GM20000 (cell line): ENCODE data around the gene ANKHD1.
A peak's percentile ranks its signal among the peaks of the same experiment; 100 is the strongest.

ENCODE experiments used
- DNase-seq: peaks from one replicate; pipeline ENCODE4 v3.0.0; 2012; ENCODE audit warnings: low spot score
- CTCF ChIP-seq: IDR thresholded peaks from 2 replicates; pipeline ENCODE4 v1.5.1; 2012; ENCODE audit warnings: mild to moderate bottlenecking, control low read depth; ENCODE audit errors: extremely low read depth, missing control alignments

Gene ANKHD1, protein sequence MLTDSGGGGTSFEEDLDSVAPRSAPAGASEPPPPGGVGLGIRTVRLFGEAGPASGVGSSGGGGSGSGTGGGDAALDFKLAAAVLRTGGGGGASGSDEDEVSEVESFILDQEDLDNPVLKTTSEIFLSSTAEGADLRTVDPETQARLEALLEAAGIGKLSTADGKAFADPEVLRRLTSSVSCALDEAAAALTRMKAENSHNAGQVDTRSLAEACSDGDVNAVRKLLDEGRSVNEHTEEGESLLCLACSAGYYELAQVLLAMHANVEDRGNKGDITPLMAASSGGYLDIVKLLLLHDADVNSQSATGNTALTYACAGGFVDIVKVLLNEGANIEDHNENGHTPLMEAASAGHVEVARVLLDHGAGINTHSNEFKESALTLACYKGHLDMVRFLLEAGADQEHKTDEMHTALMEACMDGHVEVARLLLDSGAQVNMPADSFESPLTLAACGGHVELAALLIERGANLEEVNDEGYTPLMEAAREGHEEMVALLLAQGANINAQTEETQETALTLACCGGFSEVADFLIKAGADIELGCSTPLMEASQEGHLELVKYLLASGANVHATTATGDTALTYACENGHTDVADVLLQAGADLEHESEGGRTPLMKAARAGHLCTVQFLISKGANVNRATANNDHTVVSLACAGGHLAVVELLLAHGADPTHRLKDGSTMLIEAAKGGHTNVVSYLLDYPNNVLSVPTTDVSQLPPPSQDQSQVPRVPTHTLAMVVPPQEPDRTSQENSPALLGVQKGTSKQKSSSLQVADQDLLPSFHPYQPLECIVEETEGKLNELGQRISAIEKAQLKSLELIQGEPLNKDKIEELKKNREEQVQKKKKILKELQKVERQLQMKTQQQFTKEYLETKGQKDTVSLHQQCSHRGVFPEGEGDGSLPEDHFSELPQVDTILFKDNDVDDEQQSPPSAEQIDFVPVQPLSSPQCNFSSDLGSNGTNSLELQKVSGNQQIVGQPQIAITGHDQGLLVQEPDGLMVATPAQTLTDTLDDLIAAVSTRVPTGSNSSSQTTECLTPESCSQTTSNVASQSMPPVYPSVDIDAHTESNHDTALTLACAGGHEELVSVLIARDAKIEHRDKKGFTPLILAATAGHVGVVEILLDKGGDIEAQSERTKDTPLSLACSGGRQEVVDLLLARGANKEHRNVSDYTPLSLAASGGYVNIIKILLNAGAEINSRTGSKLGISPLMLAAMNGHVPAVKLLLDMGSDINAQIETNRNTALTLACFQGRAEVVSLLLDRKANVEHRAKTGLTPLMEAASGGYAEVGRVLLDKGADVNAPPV (N-terminal part only)

DNA sequence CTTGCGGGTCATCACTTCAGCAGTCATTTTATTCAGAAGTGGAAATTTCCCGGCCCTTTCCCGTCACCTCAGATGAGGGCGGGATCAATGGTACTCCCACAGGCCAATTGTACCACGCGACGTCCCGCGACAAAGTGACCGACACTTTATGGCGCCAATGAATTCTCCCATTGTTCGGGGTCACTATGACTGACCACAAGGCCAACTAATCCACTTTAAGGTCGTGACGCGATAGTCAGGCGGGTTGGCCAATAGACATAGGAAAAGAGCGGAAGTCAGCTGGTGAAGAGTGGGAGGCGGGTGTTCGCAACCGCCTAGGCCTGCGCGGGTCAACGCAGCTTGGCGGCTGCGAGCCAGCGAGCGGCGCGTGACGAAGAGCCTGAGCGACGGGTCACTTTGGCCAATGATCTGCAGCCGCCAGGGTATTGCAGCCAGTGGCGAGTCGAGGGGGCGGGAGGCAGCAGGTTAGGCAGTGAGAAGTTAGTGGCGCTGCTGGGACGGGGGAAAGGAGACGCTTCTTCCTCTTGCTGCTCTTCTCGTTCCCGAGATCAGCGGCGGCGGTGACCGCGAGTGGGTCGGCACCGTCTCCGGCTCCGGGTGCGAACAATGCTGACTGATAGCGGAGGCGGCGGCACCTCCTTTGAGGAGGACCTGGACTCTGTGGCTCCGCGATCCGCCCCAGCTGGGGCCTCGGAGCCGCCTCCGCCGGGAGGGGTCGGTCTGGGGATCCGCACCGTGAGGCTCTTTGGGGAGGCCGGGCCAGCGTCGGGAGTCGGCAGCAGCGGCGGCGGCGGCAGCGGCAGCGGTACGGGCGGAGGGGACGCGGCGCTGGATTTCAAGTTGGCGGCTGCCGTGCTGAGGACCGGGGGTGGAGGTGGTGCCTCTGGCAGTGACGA, at the start of gene ANKHD1:
TSS of gene ANKHD1 (plus strand) at position 472 of the 896 bp plus-strand sequence. CDS start at position 607, 135 bp downstream.
- TF ChIP-seq CTCF, result no peak
- peak; percentile 95 for DNase-seq

- DNase-seq, result no peak
- no peak for TF ChIP-seq CTCF
Measured at GRCh38 chr5:140355546-140355945, 46.1 kb upstream of the ANKHD1 start.

DNA sequence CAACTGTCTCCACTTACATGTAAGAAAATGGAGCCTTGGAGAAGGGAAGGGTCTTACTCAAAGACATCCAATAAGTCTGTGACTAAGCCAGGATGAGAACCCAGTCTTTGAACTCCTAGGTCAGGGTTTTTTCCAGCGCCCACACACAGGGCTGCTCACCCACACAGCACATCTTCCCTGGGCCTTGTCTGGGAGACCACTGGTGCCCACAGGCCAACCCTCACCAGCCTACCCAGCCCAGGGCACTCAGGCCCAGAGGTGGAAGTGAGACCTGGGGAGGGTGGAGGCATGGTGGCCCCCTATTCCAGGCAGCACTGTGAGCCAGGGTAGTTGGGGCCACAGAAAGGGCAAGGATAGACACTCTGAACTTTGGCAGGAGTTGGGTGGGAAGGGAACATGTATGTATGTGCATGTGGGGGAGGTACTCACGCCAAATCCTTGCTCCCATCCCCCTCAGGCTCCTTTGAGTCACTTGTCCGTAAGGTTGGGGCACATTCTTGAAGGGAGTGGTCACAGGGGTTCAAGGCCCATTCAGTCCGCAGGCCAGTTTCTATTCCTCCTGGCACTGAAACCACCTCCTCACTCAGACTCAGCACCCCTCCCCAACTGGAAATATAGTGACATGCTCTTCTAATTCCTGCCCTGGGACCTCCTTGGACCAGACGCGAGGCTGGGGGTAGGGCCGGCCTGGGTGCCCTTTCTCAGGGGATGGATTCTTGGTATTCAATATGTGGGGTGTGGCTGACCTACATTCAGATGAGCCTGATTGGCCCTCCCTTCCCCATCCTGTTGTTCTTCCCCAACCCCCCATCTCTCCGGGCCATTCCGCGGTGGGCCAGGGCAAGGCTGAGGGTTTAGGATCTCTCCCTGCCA, 44.5 kb upstream of the ANKHD1 start:
- no peak for DNase-seq

GRCh38 chr5:140357726-140358093, 43.9 kb upstream of the ANKHD1 start:
- peak; percentile 86 for DNase-seq

More for the DNA sequence above, 44.5 kb upstream of the ANKHD1 start:
- TF ChIP-seq CTCF, result no peak

GRCh38 chr5:140358738-140359310, 42.8 kb upstream of the ANKHD1 start:
- TF ChIP-seq CTCF, result no peak
- no peak for DNase-seq

More at GRCh38 chr5:140357726-140358093, 43.9 kb upstream of the ANKHD1 start:
- peak; percentile 92 for TF ChIP-seq CTCF
